Measurements from ENCODE around the gene RIMBP2.
"Not testable (repeated sequence)": the region's sequence is repeated elsewhere in the genome, so short reads cannot be mapped to it uniquely, and the experiment has no call there.

Gene RIMBP2

GRCh38 chr12:130650131-130650530 is 66.0 kb downstream of the RIMBP2 start:
- DNase-seq: no peak

GRCh38 chr12:130649101-130650045 is 66.7 kb downstream of the RIMBP2 start:
- no peak for DNase-seq

DNA sequence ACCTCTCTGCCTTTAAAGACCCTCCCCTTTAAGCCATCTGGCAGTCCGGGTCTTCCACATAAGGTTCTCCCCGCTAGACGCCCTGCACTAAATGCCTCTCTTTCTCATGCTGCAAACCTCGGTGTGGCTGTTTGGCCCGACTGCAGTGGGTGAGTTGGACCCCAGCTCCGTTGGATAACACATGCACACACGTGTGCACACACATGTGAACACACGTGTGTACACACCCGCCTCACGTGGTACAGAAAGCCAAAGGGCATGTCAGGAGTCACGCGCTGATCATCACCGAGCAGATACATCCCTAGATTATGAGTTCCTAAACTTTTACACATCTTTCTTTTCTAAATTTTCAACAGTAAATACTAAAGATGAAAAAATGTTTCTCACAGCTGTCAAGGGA is 68.3 kb downstream of the RIMBP2 start:
- DNase-seq: no peak

DNA sequence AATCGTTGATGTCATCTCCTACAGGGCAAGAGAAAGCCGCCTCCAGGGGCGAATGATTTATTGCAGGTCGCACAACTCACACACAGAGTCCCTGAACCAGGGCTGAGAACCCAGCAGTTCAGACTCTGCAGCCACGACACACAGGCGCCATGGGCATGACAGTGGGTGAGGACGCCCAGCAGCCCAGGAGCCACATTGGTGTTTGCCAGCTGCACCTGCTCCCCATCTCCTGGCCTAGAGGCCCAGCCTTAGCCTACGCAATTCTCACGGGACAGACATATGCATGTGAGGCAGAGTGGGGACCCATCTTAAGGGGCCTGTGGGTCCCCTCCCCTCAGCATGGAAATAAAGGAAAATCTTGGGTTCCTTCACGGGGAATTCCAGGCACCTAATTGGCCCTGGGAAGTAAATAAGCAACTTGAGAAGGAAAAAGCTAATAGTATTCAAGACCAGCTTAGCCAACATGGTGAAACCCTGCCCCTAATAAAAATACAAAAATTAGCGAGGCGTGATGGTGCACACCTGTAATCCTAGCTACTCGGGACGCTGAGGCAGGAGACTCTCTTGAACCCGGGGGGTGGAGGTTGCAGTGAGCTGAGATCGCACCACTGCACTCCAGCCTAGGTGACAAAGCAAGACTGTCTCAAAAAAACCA is 69.3 kb downstream of the RIMBP2 start:
- DNase-seq: no peak

GRCh38 chr12:130646191-130646590 is 69.9 kb downstream of the RIMBP2 start:
- not testable (repeated sequence) for DNase-seq

GRCh38 chr12:130645751-130646150 is 70.3 kb downstream of the RIMBP2 start:
- no peak for DNase-seq

GRCh38 chr12:130644566-130644965 is 71.5 kb downstream of the RIMBP2 start:
- no peak for DNase-seq

- DNase-seq: no peak
Measured at GRCh38 chr12:130644146-130644545, 72.0 kb downstream of the RIMBP2 start.

- DNase-seq: no peak
Measured at GRCh38 chr12:130642856-130643255, 73.2 kb downstream of the RIMBP2 start.

DNA sequence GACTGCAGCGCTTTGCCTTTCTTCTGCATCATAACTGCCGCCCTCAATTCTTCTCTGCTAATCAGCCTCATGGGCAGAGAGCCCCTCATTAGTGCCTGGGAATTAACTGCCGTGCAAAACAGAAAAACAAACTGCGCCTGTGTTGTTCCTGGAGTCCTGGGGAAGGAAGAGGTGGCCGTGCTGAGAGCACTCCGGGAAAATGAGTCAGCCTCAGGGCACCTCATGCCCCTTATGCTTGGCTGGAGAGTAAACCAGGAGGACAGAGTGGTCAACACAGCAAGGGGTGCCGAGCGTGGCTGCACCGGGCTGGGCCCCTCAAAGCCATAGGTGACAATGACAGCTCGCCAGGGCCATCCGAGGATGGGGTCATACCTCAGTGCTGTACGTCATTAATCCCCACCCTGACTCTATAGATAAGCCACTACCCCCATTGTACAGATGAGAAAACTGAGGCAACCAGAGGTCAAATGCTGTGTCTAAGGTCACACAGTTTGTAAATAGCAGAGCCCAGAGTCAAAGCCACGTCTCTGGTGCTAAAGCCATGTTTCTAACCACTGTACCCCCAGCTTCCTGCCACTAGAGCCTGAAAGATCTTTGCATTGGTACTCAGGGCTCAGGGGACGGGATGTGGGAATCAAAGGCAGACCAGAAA is 74.4 kb downstream of the RIMBP2 start:
- no peak for DNase-seq

- DNase-seq: no peak
Measured at GRCh38 chr12:130640901-130641300, 75.2 kb downstream of the RIMBP2 start.

GRCh38 chr12:130640496-130640895 is 75.6 kb downstream of the RIMBP2 start:
- no peak for DNase-seq

DNA sequence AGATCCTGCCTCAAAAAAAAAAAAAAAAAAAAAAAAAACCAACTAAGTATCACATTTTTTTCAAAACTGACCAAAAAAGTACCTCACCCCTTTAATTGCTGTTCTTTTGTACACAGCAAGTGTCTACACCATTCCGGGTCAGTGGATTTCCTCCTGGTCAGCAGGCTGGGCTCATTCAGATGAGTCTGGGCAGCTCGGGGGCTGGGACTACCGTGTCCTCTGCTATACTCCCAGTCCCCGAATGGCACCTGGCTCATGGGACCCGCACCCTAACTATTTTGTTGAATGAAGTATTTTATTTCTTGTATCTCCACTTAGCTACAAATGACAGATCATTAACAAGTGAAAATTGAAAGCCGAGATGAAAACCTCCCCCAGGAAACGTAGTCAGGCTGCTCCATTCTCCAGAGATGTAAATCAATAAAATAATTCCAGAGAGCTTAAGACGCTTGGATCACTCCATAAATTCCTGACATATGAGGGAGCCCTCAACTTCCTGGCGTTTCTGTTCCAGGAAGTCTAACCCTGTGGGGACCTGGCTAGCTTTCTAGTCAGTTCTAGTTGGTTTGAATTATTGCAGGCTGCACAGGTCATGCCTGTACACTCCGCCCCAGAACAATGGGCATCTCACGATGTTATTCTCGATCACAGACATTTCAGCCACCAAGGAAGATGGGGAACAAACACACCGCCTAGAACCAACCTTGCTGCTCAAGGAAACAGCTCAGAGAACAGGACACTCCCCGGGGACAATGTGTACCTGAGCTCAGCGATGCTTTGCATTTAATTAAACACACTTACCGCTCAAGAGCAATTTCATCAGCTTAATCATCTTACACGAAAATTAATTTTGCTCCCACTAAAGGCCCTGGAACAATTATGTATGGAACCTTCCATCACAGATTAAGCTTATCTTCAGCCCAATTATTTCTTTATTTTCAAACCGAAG is 76.3 kb downstream of the RIMBP2 start:
- DNase-seq: no peak

DNA sequence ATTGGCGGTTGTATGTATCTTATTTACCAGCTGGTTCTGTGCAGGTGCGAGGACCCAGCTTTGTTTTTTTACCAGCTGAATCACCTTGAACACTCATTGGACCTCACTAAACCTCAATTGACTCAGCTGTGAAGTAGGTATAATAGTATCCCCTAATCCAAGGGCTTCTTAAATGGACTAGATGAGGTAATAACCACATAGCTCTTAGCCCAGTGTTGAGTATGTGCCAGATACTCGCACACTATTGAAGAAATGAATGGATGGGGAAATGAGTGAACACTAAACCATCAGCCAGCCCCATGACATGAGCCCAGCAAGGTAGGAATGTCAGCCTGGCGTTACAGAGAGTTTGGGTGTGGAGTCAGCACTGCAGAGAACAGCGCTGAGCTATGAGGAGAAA is 79.7 kb downstream of the RIMBP2 start:
- no peak for DNase-seq

DNA sequence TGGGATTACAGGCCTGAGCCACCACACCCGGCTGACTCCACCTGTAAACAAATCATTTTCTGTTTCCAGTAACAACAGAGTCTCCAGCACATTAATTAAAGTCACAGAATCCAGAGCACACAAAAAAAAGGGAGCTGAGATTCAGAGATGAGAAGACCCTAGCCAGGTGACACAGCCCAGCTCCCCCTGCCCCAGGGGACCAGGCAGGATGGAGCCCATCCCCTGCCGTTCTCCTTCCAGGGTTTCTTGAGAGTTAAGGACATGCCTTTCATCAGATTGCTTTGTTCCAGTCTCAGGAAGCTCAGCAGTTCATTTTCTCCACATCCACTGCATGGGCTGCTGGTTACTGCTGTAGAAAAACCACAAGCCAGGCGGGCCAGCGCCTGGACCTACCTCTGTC is 81.2 kb downstream of the RIMBP2 start:
- no peak for DNase-seq

GRCh38 chr12:130633771-130634170 is 82.3 kb downstream of the RIMBP2 start:
- no peak for DNase-seq

DNA sequence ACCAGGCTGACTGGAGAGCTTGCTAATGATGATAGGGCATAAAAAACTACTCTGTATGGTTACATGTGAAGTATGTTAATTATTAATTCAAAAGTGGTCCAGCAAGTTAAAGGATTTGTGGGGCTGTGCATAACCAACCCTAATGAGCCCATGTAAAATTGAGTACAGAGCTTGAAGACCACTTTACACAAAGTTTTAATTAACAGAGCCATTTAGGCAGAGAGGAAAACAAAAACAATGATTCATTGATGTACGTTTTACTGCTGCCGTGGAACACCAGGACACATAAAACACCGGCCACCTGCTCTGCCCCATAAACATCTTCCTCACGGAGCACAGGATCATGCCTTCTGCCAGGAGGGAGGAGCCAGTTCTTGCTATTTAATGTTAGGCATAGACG is 83.5 kb downstream of the RIMBP2 start:
- no peak for DNase-seq

DNA sequence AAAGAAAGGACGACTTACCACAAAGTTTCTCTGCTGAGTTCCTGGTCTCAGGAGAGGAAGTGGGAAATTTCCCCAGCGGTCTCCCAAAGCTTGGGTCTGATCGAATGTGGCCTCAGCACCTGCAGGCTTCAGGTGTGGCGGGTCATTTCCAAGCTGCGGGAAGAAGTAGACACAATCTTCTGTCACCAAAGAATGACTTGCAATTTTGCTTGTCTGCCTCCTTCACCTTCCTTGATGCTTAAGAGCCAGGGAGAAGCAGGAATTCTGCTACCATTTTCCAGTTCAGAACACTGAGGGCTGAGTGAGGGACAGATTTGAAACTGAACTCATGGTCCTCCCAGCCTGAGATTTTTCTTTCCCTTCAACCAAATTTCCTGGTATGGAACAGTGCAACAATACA is 87.8 kb downstream of the RIMBP2 start:
- no peak for DNase-seq

GRCh38 chr12:130627175-130627574 is 88.9 kb downstream of the RIMBP2 start:
- DNase-seq: no peak

- no peak for DNase-seq
Measured at GRCh38 chr12:130626601-130627000, 89.5 kb downstream of the RIMBP2 start.

DNA sequence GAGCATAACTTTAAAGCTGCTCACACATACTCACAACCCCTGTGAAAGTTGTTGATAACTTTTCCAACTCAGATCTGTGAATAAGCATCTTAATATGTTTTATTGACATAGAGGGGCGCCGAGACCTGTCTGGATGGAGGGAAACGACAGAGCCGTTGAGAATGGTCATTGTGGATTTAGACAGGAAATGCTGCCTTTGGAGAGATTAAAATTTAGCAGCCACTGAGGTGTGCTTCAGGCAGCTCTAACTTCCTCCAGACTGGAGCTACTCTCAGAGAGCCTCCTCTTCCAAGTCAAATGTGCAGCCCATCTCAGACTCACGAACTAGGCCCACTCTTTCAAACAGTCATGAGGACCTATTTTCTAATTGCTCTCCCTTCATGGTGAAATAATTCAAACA is 90.9 kb downstream of the RIMBP2 start:
- no peak for DNase-seq

DNA sequence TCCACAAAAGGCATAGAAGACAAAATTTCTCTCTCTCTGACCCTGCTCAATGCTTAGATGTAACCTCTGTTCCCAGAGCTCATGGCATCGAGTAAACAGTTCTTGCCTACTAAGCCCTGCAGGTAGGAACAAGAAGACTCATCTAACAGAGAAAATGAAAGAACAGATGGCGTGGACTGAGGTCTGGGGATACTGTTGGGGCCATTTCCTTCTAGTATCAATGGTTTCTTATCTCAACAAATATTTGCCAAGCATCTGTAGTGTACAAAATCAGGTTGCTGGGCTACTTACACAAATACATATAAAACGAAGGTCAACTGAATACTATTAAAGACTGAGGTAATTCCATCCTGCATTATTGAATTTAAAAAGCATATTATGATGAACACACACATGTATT is 93.3 kb downstream of the RIMBP2 start:
- DNase-seq: no peak

All from activated naive CD4-positive, alpha-beta T cell treated with Interleukin-2 at 50 U/mL for 16 hours (primary cell).